HG02571 (cell line): ENCODE results near the gene AHI1.
"Not testable (repeated sequence)": the region's sequence is repeated elsewhere in the genome, so short reads cannot be mapped to it uniquely, and the experiment has no call there.

ENCODE experiments used
- ATAC-seq: cut with Tn5 transposase; IDR thresholded peaks from one replicate; pipeline ENCODE4 v1.9.1; 2021; ENCODE audit warnings: mild to moderate bottlenecking, moderate library complexity; ENCODE audit not compliant: unreplicated experiment

AHI1 gene

DNA sequence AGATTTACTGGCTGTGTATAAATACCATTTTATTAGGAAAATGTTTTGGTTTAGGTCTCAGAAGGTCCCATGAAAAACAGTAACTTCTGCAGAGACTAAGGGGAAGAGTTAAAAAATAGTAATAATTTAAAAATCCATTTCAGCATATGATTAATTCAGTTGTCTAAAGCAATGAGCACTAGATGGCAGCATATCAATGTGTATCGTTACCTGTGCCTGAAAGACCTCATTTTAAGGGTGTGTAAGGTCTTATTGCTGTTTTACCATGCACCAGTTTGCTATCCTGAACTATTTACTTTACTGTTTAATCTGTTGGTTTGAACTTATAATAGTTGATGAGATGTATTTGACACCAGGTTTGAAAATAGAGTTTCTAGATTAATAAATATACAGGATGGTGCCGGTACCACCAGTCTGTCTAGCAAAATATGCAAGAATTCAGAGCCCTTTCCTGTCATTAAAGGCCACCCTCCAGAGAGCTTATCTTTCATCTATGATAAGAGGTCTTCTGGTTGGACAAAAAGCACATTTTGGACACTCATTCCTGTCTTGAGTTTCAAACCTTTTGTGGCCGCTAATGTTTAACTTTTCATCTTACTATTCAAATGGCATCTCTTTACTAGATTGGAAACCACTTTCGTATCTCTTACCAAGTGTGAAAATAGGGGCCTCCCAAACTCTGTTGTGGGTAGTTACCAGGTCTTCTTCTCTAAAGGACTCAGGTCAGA is 8.9 kb upstream of the AHI1 start:
- ATAC-seq = peak; percentile 80

DNA sequence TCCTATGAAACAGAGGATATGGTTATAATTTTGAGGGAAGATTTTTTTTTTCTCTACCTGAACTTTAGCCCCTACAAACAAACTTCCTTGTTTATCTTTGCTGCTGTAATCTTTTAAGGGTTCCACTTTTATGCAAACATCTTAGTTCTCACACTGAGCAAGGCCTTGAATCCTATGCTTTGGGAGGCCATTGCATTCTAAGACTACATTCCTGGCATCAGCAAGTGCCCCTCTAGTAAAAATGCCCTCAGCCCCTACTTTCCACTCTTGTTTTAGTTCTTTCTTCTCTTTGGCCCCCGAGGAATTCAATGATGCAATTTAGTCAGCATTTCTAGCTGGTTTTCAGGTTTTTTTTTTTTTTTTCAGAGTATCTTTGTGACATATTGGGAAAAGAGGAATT is 8.1 kb upstream of the AHI1 start:
- no peak for ATAC-seq

DNA sequence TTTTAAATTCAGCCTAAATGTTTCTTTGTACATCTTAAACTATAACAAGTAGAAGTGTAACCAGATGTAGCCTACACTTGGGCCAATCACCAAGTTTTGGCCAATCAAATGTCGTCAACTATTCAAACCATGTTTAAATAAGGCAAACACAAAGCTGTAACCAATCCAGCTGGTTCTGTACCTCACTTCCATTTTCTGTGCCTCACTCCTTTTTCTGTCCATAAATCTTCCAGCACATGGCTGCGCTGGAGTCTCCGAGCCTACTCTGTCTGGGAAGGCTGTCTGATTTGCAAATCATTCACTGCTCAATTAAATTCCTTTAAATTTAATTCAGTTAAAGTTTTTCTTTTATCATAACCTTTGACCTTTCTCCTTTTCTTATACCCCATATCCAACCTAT is 7.7 kb upstream of the AHI1 start:
- ATAC-seq = no peak

DNA sequence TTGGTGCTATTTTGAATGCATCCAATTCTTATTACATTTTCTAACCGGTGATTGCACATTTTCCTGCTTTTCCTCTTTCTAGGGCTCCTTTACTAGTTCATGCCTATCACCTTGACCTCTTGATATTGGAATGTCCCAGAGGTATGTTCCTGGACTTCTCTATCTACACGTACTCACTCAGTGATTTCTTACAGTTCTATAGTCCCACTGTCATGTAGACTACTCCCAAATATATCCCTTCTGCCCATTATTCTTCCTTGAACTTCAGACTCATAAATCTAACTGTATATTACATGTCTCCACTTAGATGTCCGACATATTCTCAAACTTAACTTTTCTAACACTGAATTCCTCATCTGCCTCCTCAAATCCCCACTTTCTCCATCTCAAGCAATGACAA is 7.2 kb upstream of the AHI1 start:
- ATAC-seq = no peak

DNA sequence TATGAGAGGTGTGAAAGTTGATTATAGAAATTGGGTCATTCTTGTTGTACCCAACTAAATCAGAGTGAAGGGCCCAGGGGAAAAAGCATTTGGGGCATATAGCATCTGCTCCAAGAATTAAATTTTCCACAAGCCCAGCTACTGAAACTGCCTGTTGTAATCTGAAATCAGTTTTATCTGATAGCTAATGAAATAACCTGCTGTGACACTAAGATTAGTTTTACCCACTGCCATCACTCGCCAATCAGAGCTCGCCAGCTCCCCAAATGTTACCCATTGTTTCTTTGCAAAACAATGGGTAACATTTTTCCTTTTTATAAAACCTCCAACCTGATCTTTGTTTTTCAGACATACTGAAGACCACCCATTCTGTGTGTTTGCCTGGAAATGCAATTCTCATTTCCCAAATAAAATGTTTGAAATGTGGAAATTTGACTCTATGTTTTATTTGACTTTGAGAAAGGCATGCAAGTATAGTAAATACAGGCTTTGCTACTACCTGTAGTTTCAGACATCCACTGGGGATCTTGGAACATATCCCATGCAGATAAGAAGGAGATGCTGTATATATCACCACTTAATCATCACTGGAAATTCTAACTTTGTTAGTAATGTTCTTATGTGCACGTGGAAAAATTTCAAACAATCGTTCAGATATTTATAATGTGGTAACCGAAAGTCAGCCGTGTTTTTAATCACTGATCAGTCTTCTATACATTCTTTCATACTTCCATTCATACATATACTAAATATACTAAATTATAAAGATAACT is 6.3 kb upstream of the AHI1 start:
- no peak for ATAC-seq

DNA sequence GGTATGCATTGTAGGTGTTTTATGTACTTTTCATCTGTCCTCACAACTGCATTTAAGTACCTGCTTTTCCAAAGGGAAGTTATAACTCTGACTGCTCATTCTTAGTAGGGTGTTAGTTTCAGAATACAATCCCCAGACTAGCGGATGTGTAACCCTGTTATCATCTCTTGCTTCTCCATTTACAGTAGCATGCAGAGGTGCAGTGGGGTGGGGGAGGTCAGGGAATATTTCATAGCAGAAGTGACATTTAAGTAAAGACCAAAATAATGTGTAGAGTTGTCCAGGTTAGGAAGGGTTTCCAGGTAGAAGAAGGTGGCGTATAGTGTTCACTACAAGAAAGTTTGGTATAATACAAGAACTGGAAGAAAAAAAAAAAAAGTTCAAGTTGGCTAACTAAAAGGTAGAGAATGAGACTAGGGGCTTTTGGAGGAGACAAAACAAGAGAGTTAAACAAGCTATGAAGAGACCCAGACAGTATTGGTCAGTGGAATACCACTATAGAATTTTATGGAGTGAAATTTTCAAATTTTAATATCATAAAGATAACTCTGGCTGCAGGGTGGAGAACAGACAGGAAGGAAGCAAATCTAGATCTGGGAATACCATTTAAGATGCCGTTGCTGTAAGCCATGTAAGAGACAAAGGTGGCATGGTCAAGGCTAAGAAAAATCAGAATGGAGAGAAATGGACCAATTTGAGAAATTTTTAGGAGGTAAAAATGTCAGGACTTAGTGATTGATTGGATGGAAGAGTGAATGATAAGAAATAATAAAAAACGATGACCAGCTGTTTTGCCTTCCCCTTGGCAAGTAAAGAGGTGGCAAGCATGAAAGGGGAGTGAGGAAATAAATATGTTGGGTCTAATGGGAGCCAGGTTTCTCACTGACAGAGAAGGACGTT is 2.2 kb upstream of the AHI1 start:
- no peak for ATAC-seq

DNA sequence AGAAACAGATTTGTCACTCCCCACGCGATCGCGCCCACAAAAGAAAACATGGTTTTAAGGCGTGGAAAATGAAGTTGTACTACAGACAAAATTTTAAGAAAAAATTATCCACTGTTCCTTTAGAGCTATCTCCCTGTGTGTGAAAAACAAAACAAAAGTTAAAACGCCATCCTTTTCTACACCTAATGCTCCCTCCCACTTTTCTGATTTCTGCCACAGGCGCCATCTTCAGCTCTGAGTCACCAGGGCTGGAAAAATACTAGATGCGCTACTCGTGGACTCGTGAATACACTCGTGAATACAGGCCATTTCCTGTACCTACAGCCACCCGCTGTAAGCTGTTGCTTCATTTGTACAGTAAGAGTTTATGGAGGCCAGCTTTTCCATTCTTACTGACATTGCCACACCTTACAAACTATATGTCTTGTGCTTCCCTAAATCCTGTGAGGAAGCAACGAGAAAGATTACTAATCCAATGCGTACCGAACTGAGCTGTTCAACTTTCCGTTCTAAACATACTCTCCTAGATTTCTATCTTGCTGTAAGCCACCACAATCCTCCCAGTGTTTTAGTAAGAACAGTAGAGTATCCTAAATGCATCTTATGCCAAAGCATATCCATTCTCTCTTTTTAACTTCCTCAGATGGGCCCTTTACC is 773 bp upstream of the AHI1 start:
- peak; percentile 35 for ATAC-seq

DNA sequence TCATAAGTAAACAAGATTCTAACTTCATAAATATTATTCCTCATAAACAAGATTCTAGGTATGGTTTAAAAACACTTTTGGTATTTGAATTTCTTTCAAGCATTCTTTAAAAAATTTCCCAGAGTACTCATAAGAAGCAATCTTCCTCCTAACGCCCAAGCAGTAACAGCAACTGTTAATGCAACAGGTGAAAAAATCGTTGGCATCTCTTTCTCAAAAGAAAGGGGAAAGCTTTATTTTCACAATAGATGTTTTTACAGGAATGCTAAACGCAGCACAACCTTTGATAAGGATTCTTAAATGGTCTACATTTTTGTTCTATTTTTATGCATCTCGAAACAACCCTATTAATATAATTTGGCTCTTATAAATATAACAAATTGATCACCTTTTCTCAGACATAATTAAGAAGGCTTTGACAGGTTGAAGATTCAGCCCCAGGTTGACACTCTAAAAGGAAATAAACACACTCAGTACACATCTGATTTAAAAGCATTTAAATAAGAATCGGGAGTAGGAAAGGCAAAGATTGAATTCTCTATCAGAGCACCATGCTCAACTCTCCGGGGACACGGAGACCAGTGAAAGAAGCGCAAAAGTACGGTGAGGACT is 634 bp downstream of the AHI1 start:
- no peak for ATAC-seq

DNA sequence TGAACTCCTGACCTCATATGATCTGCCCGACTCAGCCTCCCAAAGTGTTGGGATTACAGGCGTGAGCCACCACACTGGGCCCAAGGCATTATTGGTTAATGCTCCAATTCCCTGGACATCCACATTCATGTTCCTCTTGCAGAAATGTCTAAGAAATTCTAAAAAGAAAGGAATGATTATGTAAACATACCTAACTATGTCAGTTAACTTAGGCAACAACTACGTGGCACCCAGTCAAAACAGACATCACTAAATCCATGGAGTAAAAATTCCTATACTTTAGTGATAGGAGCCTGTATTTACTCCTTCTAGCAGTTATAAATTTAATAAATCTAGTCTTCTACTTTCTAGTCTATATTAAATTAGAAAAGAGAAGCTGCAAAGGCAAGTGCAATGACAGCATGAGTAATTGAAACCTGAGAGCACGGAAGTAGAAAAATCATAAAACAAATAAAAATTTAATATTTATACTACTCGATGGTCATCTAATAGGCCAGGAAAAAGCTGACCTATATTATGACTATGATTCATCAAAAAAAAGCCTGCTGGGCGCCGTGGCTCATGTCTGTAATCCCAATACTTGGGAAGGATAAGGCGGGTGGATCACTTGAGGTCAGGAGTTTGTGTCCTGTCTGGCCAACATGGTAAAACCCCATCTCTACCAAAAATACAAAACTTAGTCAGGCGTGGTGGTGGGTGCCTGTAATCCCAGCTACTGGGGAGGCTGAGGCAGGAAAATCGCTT is 4.2 kb downstream of the AHI1 start:
- ATAC-seq = no peak

DNA sequence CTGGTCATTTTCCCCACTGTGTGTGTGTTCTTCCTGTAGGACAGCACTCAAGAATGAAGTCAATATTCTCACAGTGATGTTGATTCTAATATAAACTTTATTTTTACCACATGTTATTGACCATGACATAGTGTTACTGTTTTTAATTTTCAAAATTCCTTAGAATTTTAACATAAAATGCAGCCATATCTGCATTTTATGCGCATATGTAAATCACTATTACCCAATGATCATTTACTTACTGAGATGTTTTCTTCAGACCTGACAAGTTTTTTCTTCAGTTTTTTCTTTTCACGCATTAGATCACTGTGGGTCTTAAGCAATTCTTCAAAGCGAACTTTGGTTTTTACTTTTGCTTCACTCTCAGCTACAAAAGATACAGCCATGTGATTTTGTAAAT is 7.2 kb downstream of the AHI1 start:
- no peak for ATAC-seq

DNA sequence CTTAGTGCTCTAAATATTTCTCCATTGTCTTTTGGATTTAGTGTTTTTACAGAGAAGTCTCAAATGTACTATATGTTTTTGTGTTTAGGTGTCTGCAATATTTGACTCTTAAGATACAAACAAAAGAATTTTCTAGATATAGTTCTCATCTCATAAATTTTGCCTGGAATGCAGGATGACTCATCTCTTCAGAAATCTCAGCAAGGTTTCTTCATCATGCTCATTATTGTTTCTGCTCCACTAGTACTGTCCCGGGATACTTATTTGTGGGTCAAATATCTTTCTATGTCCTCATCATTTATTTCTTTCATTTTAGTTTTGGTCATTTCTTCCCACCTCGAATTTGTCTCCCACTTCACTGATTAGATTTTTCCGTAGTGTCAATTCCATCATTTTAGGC is 9.5 kb downstream of the AHI1 start:
- ATAC-seq = no peak

DNA sequence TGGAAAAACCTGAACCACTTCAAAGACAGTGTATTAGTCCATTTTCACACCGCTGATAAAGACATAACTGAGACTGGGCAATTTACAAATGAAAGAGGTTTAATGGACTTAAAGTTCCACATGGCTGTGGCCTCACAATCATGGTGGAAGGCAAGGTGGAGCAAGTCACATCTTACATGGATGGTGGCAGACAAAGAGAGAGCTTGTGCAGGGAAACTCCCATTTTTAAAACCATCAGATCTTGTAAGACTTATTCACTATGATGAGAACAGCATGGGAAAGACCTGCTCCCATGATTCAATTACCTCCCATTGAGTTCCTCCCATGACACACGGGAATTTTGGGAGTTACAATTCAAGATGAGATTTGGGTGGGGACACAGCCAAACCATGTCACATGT is 13.6 kb downstream of the AHI1 start:
- ATAC-seq = not testable (repeated sequence)

DNA sequence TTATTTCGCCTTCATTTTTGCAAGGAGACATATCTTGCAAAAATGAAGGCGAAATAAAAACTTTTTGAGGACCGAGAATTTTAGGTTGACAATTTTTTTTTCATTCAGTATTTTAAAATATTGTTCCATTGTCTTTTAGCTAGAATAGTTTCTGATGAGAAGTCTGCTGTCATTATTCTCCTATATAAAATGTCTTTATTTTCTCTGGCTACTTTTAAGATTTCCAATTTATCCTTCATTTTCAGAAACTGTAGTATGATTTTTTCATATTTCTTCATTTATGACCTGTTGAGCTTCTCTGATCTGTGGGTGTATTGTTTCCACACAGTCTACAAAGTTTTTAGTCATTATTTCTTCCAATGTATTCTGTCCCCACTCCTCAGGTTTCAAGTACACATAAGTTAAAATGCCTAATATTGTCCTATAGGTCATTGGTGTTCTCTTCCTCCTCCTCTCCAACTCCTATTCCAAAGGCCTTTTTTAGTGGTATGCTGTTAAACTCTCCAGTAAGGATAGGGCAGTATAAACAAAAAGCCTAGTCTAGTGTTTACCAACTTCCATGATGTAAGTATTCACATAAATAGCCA is 15.7 kb downstream of the AHI1 start:
- ATAC-seq = no peak

DNA sequence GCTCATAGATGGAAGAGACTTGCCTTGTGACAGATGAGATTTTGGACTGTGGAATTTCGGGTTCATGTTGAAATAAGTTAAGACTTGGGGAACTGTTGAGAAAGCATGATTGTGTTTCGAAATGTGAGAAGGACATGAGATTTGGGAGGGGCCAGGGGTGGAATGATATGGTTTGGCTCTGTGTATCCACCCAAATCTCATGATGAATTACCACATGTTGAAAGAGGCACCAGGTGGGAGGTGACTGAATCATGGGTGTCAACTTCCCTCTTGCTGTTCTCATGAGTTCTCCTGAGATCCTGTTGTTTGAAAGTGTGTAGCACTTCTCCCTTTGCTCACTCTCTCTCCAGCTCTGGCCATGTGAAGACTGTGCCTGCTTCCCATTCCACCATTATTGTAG is 17.9 kb downstream of the AHI1 start:
- ATAC-seq = no peak

DNA sequence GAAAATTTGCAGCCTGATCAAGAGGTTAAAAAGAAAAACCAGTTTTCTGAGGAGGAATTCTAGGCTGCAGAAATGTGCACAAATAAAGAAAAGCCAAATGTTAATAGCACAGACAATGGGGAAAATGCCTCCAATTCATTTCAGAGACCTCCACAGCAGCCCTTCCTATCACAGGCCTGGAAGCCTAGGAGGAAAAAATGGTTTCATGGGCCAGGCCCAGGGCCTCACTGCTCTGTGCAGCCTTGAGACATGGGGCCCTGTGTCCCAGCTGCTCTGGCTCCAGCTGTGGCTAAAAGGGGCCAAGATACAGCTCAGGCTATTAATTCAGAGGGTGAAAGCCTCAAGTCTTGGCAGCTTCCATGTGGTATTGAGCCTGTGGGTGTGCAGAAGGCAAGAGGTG is 18.9 kb downstream of the AHI1 start:
- no peak for ATAC-seq

DNA sequence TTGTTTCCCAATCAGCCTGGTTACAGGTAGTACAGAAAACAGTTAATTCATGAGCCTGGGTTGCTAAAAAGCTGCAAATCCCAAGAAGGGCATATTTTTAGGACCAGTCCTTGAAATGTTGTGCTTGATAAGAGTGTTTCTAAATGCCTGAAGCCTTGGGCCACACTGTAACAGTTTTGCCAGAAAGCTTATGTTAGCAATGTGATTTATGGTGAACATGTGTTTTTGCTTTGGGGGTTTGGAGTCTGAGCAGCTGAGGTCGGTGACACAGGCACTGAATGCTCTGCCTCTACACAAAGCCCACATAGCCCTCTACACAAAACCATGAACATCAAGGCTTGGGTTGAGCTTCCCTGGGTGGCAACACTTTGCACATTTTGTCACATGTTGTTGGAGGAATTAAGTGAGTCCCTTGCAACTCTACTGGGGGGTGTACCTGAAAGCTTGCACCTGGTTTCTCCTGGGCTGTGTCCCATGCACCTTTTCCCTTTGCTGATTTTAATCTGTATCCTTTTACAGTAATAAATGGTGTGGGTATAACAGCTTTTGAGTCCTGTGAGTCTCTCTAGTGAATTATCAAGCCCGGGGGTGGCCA is 22.2 kb downstream of the AHI1 start:
- no peak for ATAC-seq

DNA sequence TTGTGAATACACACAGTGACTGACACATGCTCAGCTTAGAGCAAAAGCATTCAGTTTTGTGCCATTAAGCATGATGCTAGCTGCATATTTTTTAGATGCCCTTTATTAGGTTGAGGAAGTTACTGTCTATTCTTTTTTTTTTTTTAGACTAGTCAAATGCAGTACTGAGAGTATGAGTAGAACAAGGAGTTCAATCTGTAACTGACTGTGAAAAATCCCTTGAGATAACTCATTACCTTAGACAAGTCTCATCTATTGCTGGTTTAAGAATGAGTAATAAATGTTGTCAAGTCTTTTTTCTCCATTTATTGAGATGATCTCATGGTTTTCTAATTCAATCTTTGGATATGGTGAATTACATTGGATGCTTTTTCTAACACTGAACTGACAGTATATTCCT is 23.2 kb downstream of the AHI1 start:
- no peak for ATAC-seq

DNA sequence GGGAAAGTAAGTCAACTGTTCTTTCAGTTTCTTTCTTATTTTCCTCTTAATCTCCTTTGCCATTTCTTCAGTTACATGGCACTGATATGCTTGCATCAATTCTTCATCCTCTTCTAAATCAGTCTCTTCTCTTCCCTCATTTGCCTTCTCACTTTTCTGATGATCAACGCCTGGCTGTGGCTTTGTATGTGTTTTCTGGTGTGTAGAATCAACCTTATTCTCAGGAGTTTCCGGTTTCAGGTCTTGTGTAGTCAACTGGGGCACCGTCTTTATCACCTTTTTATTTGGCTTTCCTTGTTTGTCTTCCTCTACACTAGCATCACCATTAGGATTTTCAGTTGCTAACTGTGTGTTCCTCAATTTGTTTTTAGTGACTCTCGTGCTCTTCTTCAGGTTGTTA is 31.6 kb downstream of the AHI1 start:
- no peak for ATAC-seq

DNA sequence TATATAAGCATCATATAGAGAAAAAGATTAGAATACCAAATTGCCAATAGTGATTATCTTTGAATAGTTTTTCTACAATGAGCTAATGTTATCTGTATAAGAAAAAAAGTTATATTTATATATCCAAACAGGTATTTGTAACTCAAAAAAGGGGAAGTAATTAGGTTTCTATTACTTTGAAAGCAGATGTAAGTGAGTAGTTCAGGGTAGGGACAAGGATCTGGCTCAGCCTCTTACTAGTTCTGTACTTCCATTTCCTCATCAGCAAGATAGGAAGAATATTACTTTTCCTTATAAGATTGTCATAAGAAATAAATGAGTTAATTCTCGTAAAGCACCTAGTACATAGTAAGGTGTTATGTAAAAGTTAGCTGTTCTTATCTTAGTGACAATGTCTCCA is 32.2 kb downstream of the AHI1 start:
- peak; percentile 64 for ATAC-seq
